Keratinocyte (primary cell): ENCODE data around the gene RPP14. TPM values are rescaled to one million over a fixed set of nuclear protein-coding genes. Genes with fewer than 3 reads are reported as not detected.

Experiments
- DNase-seq: peaks from one replicate; pipeline ENCODE4 v3.0.0-alpha.2; 2011; ENCODE audit warnings: low read depth, missing footprints, low spot score
- FAIRE-seq: peaks from 2 replicates; lab custom pipeline; 2011; peaks lifted over from hg19 to GRCh38; lab: Jason Lieb, UNC
- H2AFZ ChIP-seq: 2 replicates; pipeline ENCODE4 v1.6.0; 2012; ENCODE audit warnings: low read length, control low read depth, inconsistent platforms; ENCODE audit not compliant: control insufficient read depth
- H3K27ac ChIP-seq: 2 replicates; pipeline ENCODE4 v1.5.1; 2011; ENCODE audit warnings: low read length; ENCODE audit not compliant: control insufficient read depth, insufficient read depth
- H3K27me3 ChIP-seq: 3 replicates; pipeline ENCODE4 v1.6.0; 2011; ENCODE audit warnings: low read length; ENCODE audit not compliant: control insufficient read depth, insufficient read depth; ENCODE audit errors: extremely low read depth
- H3K36me3 ChIP-seq, 2 experiments: 2 replicates in 1 of 2; 3 replicates in 1 of 2; pipeline ENCODE4 v1.5.1; 2011; ENCODE audit warnings: low read length in 2 of 2, mild to moderate bottlenecking in 1 of 2; ENCODE audit not compliant: control insufficient read depth in 2 of 2, insufficient read depth in 2 of 2; ENCODE audit errors: extremely low read depth in 1 of 2
- H3K4me1 ChIP-seq: 3 replicates; pipeline ENCODE4 v1.5.1; 2011; ENCODE audit warnings: low read length; ENCODE audit not compliant: control insufficient read depth, insufficient read depth; ENCODE audit errors: extremely low read depth
- H3K4me2 ChIP-seq: 3 replicates; pipeline ENCODE4 v1.6.0; 2011; ENCODE audit warnings: low read depth, low read length; ENCODE audit not compliant: control insufficient read depth, insufficient read depth; ENCODE audit errors: extremely low read depth
- H3K4me3 ChIP-seq, 3 experiments: fragments of 200-600 bp in 1 of 3; sonication (generic) in 1 of 3; 2 replicates in 2 of 3; 3 replicates in 1 of 3; pipeline ENCODE4 v1.5.1; 2011 to 2016; ENCODE audit warnings: low read length in 3 of 3, mild to moderate bottlenecking in 3 of 3, control low read depth in 2 of 3, inconsistent platforms in 1 of 3, low read depth in 1 of 3, mixed read lengths in 1 of 3, mixed run types in 1 of 3, moderate library complexity in 1 of 3; ENCODE audit not compliant: control insufficient read depth in 2 of 3, insufficient read depth in 2 of 3; ENCODE audit errors: extremely low read depth in 1 of 3
- H3K79me2 ChIP-seq: 2 replicates; pipeline ENCODE4 v1.6.0; 2012; ENCODE audit warnings: low read length; ENCODE audit not compliant: control insufficient read depth, insufficient read depth
- H3K9ac ChIP-seq: 3 replicates; pipeline ENCODE4 v1.6.0; 2011; ENCODE audit warnings: low read length; ENCODE audit not compliant: control insufficient read depth, insufficient read depth; ENCODE audit errors: extremely low read depth
- H3K9me1 ChIP-seq: 3 replicates; pipeline ENCODE4 v1.6.0; 2011; ENCODE audit warnings: low read length; ENCODE audit not compliant: control insufficient read depth, insufficient read depth; ENCODE audit errors: extremely low read depth
- H3K9me3 ChIP-seq: 2 replicates; pipeline ENCODE4 v1.5.1; 2012; ENCODE audit warnings: low read depth, low read length; ENCODE audit not compliant: control insufficient read depth
- H4K20me1 ChIP-seq: 3 replicates; pipeline ENCODE4 v1.6.0; 2011; ENCODE audit warnings: low read length; ENCODE audit not compliant: control insufficient read depth, insufficient read depth; ENCODE audit errors: extremely low read depth
- CTCF ChIP-seq, 3 experiments: IDR thresholded peaks in 1 of 3; conservative IDR thresholded peaks in 1 of 3; optimal IDR thresholded peaks in 1 of 3; 2 replicates in 2 of 3; 3 replicates in 1 of 3; pipeline versions ENCODE3 to v1.5.1; 2011; ENCODE audit warnings: low read length in 3 of 3, mild to moderate bottlenecking in 3 of 3, moderate library complexity in 2 of 3, control low read depth in 1 of 3, inconsistent platforms in 1 of 3; ENCODE audit not compliant: insufficient read depth in 2 of 3; ENCODE audit errors: extremely low read depth in 1 of 3
- EZH2 ChIP-seq: IDR thresholded peaks from one replicate; pipeline ENCODE4 v1.6.1; 2012; ENCODE audit warnings: inconsistent platforms, mild to moderate bottlenecking, low read length, moderate library complexity
- dilution Hi-C: fragments of 300-500 bp; cut with MboI; formaldehyde crosslinking; loops from one replicate; pipeline ENCODE4 v1.7.0; 2020; ENCODE audit warnings: low sequenced_read_pairs; ENCODE audit not compliant: extremely low pct_ligation_motif_present
- polyA plus RNA-seq, 5 experiments: library from polyadenylated mRNA; depleted of rRNA in 3 of 5; stranded (reverse) in 3 of 5; stranded (forward) in 1 of 5; unstranded in 1 of 5; fragments of >200 nt; gene quantifications; 1 replicate in 1 of 5; 2 replicates in 3 of 5; 3 replicates in 1 of 5; pipeline versions ENCODE4 v1.2.1 to v1.2.3, GENCODE V29; 2011 to 2012; ENCODE audit warnings: missing spikeins in 2 of 5, low read depth in 1 of 5, low replicate concordance in 1 of 5

The RPP14 gene
- polyA plus RNA-seq, 1 donor (not counting 4 experiments of a cell fraction or from before 2014, with no cell fraction given): 24.6 TPM

GRCh38 chr3:58270485-58270884 lies 35.6 kb upstream of the RPP14 start:
- no peak overlapping the region for H3K27ac ChIP-seq

DNA sequence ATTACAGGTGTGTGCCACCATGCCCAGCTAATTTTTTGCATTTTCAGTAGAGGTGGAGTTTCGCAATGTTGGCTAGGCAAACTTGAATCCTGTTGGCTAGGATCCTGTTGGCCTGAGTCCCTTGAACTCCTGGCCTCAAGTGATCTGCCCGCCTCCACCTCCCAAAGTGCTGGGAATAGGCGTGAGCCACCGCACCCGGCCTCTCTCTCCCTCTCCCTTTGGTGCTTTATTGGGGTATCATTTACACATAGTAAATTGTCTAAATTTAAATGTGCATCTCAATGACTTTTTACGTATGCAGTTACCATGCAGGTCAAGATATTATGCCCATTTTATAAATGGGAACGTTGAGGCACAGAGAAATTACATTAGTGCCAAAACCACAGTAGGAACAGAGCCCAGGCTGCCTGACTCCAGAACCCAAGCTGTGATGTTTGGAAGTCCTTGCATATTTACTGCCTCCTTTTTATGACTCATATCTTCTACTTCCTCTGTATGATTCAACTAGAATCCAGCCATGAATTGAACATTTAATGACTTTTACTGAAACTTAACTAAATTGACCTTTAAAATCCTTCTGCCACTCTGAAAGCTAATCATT lies 34.0 kb upstream of the RPP14 start:
- Histone ChIP-seq H3K36me3 (peaks cover 0 to 2% of the 10 kb centered on the region in 2 experiments), H3K79me2 (no peaks in the 10 kb centered on the region), H3K9me3 (no peaks in the 10 kb centered on the region), H3K9me1 (no peaks in the 10 kb centered on the region), H3K4me1 (peaks cover 20% of the 10 kb centered on the region), H3K27ac (peak overlapping the region; percentile 45), H3K9ac (no peak overlapping the region), H2AFZ (peak overlapping the region; percentile 75), H4K20me1 (no peaks in the 10 kb centered on the region), H3K4me2 (peak overlapping the region; percentile 50), H3K27me3 (no peaks in the 10 kb centered on the region), H3K4me3 (no peak overlapping the region)
- DNase-seq: peak; percentile 56
- dilution Hi-C loops: no loop called here
- FAIRE-seq: peak; percentile 85
- TF ChIP-seq EZH2 (no peak), CTCF (optimal IDR thresholded peaks at IDR 0.05 in 1 of 3, IDR thresholded peaks at IDR 0.05 in 1 of 3, conservative IDR thresholded peaks at IDR 0.05 in 1 of 3; ENCODE audit: extremely low read depth in 1 of 3, insufficient read depth in 2 of 3, low read length in 3 of 3) (no peak)

More at GRCh38 chr3:58270485-58270884, 35.6 kb upstream of the RPP14 start:
- no peak for FAIRE-seq
- no peaks in the 10 kb centered on the region for H4K20me1 ChIP-seq
- H3K27me3 ChIP-seq: no peaks in the 10 kb centered on the region
- H3K79me2 ChIP-seq: no peaks in the 10 kb centered on the region
- dilution Hi-C loops: no loop called here
- H3K36me3 ChIP-seq: peaks cover 0 to 2% of the 10 kb centered on the region in 2 experiments
- H2AFZ ChIP-seq: no peak overlapping the region
- H3K9me3 ChIP-seq: no peaks in the 10 kb centered on the region
- H3K4me3 ChIP-seq: no peak overlapping the region
- H3K9me1 ChIP-seq: no peaks in the 10 kb centered on the region
- H3K9ac ChIP-seq: no peak overlapping the region
- peaks cover 20% of the 10 kb centered on the region for H3K4me1 ChIP-seq
- H3K4me2 ChIP-seq: no peak overlapping the region
- no peak for DNase-seq
- TF ChIP-seq CTCF (optimal IDR thresholded peaks at IDR 0.05 in 1 of 3, IDR thresholded peaks at IDR 0.05 in 1 of 3, conservative IDR thresholded peaks at IDR 0.05 in 1 of 3; ENCODE audit: extremely low read depth in 1 of 3, insufficient read depth in 2 of 3, low read length in 3 of 3) (no peak), EZH2 (no peak)
